ACC112 (cell line): Measurements from ENCODE around the gene MUC3A.

Experiments
- H2AFZ ChIP-seq: fragments of 200-600 bp; sonication (generic); one replicate; pipeline ENCODE4 v1.6.0; 2017; ENCODE audit warnings: antibody characterized with exemption, low read length; ENCODE audit not compliant: unreplicated experiment
- H3K27ac ChIP-seq: fragments of 200-600 bp; sonication (generic); 2 replicates; pipeline ENCODE4 v1.5.1; 2014; ENCODE audit warnings: low read depth, mild to moderate bottlenecking, antibody characterized with exemption, low read length, moderate library complexity
- H3K27me3 ChIP-seq: fragments of 200-600 bp; sonication (generic); 2 replicates; pipeline ENCODE4 v1.6.1; 2014; ENCODE audit warnings: mild to moderate bottlenecking, antibody characterized with exemption, low read length, moderate library complexity, mixed read lengths; ENCODE audit not compliant: insufficient read depth
- H3K36me3 ChIP-seq: fragments of 200-600 bp; sonication (generic); 2 replicates; pipeline ENCODE4 v1.6.1; 2016; ENCODE audit warnings: mild to moderate bottlenecking, antibody characterized with exemption, low read length, moderate library complexity, mixed read lengths; ENCODE audit not compliant: insufficient read depth
- H3K4me1 ChIP-seq: fragments of 200-600 bp; sonication (generic); one replicate; pipeline ENCODE4 v1.6.1; 2016; ENCODE audit warnings: low read length, mixed read lengths; ENCODE audit not compliant: insufficient read depth, unreplicated experiment, control insufficient read depth
- H3K4me3 ChIP-seq: fragments of 200-600 bp; sonication (generic); 2 replicates; pipeline ENCODE4 v1.5.1; 2014; ENCODE audit warnings: mild to moderate bottlenecking, low read depth, low read length
- H3K79me2 ChIP-seq: fragments of 200-600 bp; sonication (generic); one replicate; pipeline ENCODE4 v1.6.0; 2016; ENCODE audit warnings: low read length; ENCODE audit not compliant: control insufficient read depth, unreplicated experiment, insufficient read depth

Gene MUC3A

GRCh38 chr7:100964630-100965029, 15.3 kb downstream of the MUC3A start:
- Histone ChIP-seq H3K27ac (no peak overlapping the region), H3K4me1 (no peaks in the 10 kb centered on the region), H3K4me3 (no peak overlapping the region), H2AFZ (no peak overlapping the region), H3K27me3 (peaks cover 90% of the 10 kb centered on the region), H3K79me2 (no peaks in the 10 kb centered on the region), H3K36me3 (no peaks in the 10 kb centered on the region)

GRCh38 chr7:100965045-100965722, 15.8 kb downstream of the MUC3A start:
- peaks cover 90% of the 10 kb centered on the region for H3K27me3 ChIP-seq
- no peak overlapping the region for H2AFZ ChIP-seq
- no peak overlapping the region for H3K4me3 ChIP-seq
- no peaks in the 10 kb centered on the region for H3K79me2 ChIP-seq
- H3K36me3 ChIP-seq = no peaks in the 10 kb centered on the region
- no peaks in the 10 kb centered on the region for H3K4me1 ChIP-seq
- H3K27ac ChIP-seq = no peak overlapping the region

GRCh38 chr7:100965723-100966541, 16.6 kb downstream of the MUC3A start:
- Histone ChIP-seq H3K27ac (no peak overlapping the region), H2AFZ (no peak overlapping the region), H3K4me3 (no peak overlapping the region), H3K27me3 (peaks cover 82% of the 10 kb centered on the region), H3K36me3 (no peaks in the 10 kb centered on the region), H3K79me2 (no peaks in the 10 kb centered on the region), H3K4me1 (no peaks in the 10 kb centered on the region)

- Histone ChIP-seq H3K27me3 (peaks cover 81% of the 10 kb centered on the region), H3K27ac (no peak overlapping the region), H3K79me2 (no peaks in the 10 kb centered on the region), H3K36me3 (no peaks in the 10 kb centered on the region), H3K4me3 (no peak overlapping the region), H3K4me1 (no peaks in the 10 kb centered on the region), H2AFZ (no peak overlapping the region)
These were observed 17.4 kb downstream of the MUC3A start for GRCh38 chr7:100966542-100967291.

GRCh38 chr7:100967292-100967863, 18.0 kb downstream of the MUC3A start:
- Histone ChIP-seq H2AFZ (no peak overlapping the region), H3K4me3 (no peak overlapping the region), H3K36me3 (no peaks in the 10 kb centered on the region)

GRCh38 chr7:100968031-100968430, 18.7 kb downstream of the MUC3A start:
- Histone ChIP-seq H3K79me2 (no peaks in the 10 kb centered on the region), H3K27ac (no peak overlapping the region), H2AFZ (no peak overlapping the region), H3K36me3 (no peaks in the 10 kb centered on the region), H3K4me1 (no peaks in the 10 kb centered on the region), H3K27me3 (peaks cover 83% of the 10 kb centered on the region), H3K4me3 (no peak overlapping the region)

More at GRCh38 chr7:100967292-100967863, 18.0 kb downstream of the MUC3A start:
- Histone ChIP-seq H3K27me3 (peaks cover 84% of the 10 kb centered on the region), H3K4me1 (no peaks in the 10 kb centered on the region), H3K27ac (no peak overlapping the region), H3K79me2 (no peaks in the 10 kb centered on the region)

GRCh38 chr7:100968650-100969049, 19.3 kb downstream of the MUC3A start:
- Histone ChIP-seq H2AFZ (no peak overlapping the region), H3K4me3 (no peak overlapping the region), H3K4me1 (no peaks in the 10 kb centered on the region), H3K79me2 (no peaks in the 10 kb centered on the region), H3K36me3 (no peaks in the 10 kb centered on the region), H3K27me3 (peaks cover 79% of the 10 kb centered on the region), H3K27ac (no peak overlapping the region)

- Histone ChIP-seq H3K27ac (no peak within 1 kb of the TSS), H2AFZ (no peak within 1 kb of the TSS), H3K4me3 (no peak within 1 kb of the TSS), H3K4me1 (no peaks in the 10 kb centered on the region), H3K79me2 (no peaks in the 10 kb centered on the region), H3K27me3 (peaks cover 75% of the 10 kb centered on the region), H3K36me3 (no peaks in the 10 kb centered on the region)
These were observed 19.8 kb downstream of the MUC3A start, which contains the start of gene MUC12 for GRCh38 chr7:100969066-100969615. Gene MUC12, plus strand, starts transcription at chr7:100969565. Its CDS starts 58 bp downstream, at chr7:100969623.

GRCh38 chr7:100971111-100972001, 22.0 kb downstream of the MUC3A start:
- Histone ChIP-seq H3K27ac (no peak overlapping the region), H2AFZ (no peak overlapping the region), H3K36me3 (no peaks in the 10 kb centered on the region), H3K4me1 (no peaks in the 10 kb centered on the region), H3K4me3 (no peak overlapping the region), H3K79me2 (no peaks in the 10 kb centered on the region), H3K27me3 (peaks cover 63% of the 10 kb centered on the region)
